K562 (cell line): ENCODE data around the gene SLC35A2. TPM values are rescaled to one million over a fixed set of nuclear protein-coding genes. Genes with fewer than 3 reads are reported as not detected.

Source experiments
- ATAC-seq: fragments of 200-7000 bp; cut with Tn5 transposase; 3 replicates; pipeline ENCODE4 v1.9.1; 2020; ENCODE audit warnings: moderate library complexity
- BruUV-seq: library from RNA; stranded (reverse); fragments of 400-500 nt; replicated peaks from 2 replicates; lab custom pipeline; 2021; lab: Mats Ljungman, UMichigan
- CTCF ChIA-PET: fragments of 300-600 bp; formaldehyde crosslinking; extraction: SDS; loops from one replicate; lab custom pipeline; 2021; ENCODE audit warnings: low intra/inter-chr PET ratio; lab: Yijun Ruan, JAX
- POLR2A ChIA-PET: fragments of 300-600, 350-650 bp; sonication (Branson Sonifier 250); formaldehyde crosslinking; extraction: SDS; loops from one replicate; lab custom pipeline; 2021; ENCODE audit warnings: antibody characterized with exemption, inconsistent platforms; lab: Yijun Ruan, JAX
- DNase-seq, 4 experiments: peaks; one replicate each; pipeline versions ENCODE4 v3.0.0 to v3.0.0-alpha.2; 2011 to 2018; ENCODE audit warnings: low spot score in 3 of 4, mixed read lengths in 3 of 4; ENCODE audit errors: extremely low read depth in 1 of 4
- FAIRE-seq: peaks from 2 replicates; lab custom pipeline; 2011; peaks lifted over from hg19 to GRCh38; lab: Jason Lieb, UNC
- H2AFZ ChIP-seq: 2 replicates; pipeline ENCODE4 v1.6.0; 2011; ENCODE audit warnings: low read depth, low read length, control low read depth, inconsistent platforms
- H3K27ac ChIP-seq: fragments of 200-600 bp; 3 replicates; pipeline ENCODE4 v1.8.0; 2011; ENCODE audit warnings: low read depth, mild to moderate bottlenecking, control low read depth, inconsistent platforms, low read length, moderate library complexity, mixed read lengths; ENCODE audit errors: extremely low read depth
- H3K27me3 ChIP-seq, 2 experiments: fragments of 300-600 bp in 1 of 2; 2 replicates in 1 of 2; 3 replicates in 1 of 2; pipeline versions ENCODE4 v1.6.0 to v1.8.0; 2011; ENCODE audit warnings: inconsistent platforms in 2 of 2, low read length in 2 of 2, mild to moderate bottlenecking in 1 of 2, mixed read lengths in 1 of 2, moderate library complexity in 1 of 2; ENCODE audit not compliant: control insufficient read depth in 2 of 2, insufficient read depth in 2 of 2
- H3K36me3 ChIP-seq: fragments of 300-600 bp; 3 replicates; pipeline ENCODE4 v1.8.0; 2011; ENCODE audit warnings: mild to moderate bottlenecking, low read length, inconsistent platforms; ENCODE audit not compliant: control insufficient read depth, insufficient read depth
- H3K4me1 ChIP-seq, 2 experiments: fragments of 200-600 bp in 1 of 2; replicated peaks in 1 of 2; 2 replicates in 1 of 2; 3 replicates in 1 of 2; pipeline versions ENCODE4 v1.5.1 to v1.8.0; 2011; ENCODE audit warnings: inconsistent platforms in 2 of 2, low read length in 2 of 2, mild to moderate bottlenecking in 1 of 2, mixed read lengths in 1 of 2, moderate library complexity in 1 of 2; ENCODE audit not compliant: control insufficient read depth in 2 of 2, insufficient read depth in 2 of 2
- H3K4me2 ChIP-seq: 2 replicates; pipeline ENCODE4 v1.6.1; 2011; ENCODE audit warnings: low read length, control low read depth, inconsistent platforms, mixed read lengths; ENCODE audit not compliant: insufficient read depth
- H3K4me3 ChIP-seq: fragments of 200-600 bp; sonication (generic), shearing (Covaris generic); 2 replicates; pipeline ENCODE4 v1.5.1; 2016; ENCODE audit warnings: control low read depth, inconsistent platforms
- H3K79me2 ChIP-seq: fragments of 200-600 bp; 3 replicates; pipeline ENCODE4 v1.8.0; 2011; ENCODE audit warnings: low read length, inconsistent platforms; ENCODE audit not compliant: control insufficient read depth, insufficient read depth
- H3K9ac ChIP-seq, 2 experiments: 2 replicates each; pipeline versions ENCODE4 v1.6.0 to v1.6.1; 2011; ENCODE audit warnings: low read depth in 2 of 2, low read length in 2 of 2, control low read depth in 1 of 2, inconsistent platforms in 1 of 2, mild to moderate bottlenecking in 1 of 2, mixed read lengths in 1 of 2; ENCODE audit not compliant: insufficient read depth in 1 of 2
- H3K9me1 ChIP-seq: one replicate; pipeline ENCODE4 v1.6.0; 2011; ENCODE audit warnings: inconsistent platforms, mild to moderate bottlenecking, low read length, moderate library complexity; ENCODE audit not compliant: control insufficient read depth, insufficient read depth
- H3K9me3 ChIP-seq: replicated peaks from 2 replicates; pipeline ENCODE4 v1.5.1; 2011; ENCODE audit warnings: low read depth, low read length, inconsistent platforms; ENCODE audit not compliant: control insufficient read depth, insufficient read depth
- H4K20me1 ChIP-seq: replicated peaks from 2 replicates; pipeline ENCODE4 v1.6.1; 2011; ENCODE audit warnings: low read length, inconsistent platforms, mixed read lengths; ENCODE audit not compliant: control insufficient read depth, insufficient read depth
- GMEB1 ChIP-seq: fragments of 250-450 bp; sonication (Bioruptor Pico); IDR thresholded peaks from 2 replicates; pipeline ENCODE4 v1.4.0; 2020; ENCODE audit warnings: mild to moderate bottlenecking
- KAT7 ChIP-seq: sonication (generic); formaldehyde crosslinking; IDR thresholded peaks from 2 replicates; pipeline ENCODE4 v1.8.0; 2022; ENCODE audit warnings: missing genetic modification reagents, mild to moderate bottlenecking, borderline replicate concordance
- KLF1 ChIP-seq: fragments of 450-650 bp; IDR thresholded peaks from 2 replicates; pipeline ENCODE4 v1.6.1; 2016; ENCODE audit warnings: missing genetic modification characterization, missing compliant biosample characterization
- TEAD4 ChIP-seq, 2 experiments: sonication (generic) in 1 of 2; formaldehyde crosslinking in 1 of 2; IDR thresholded peaks; 2 replicates each; pipeline versions ENCODE4 v1.6.1 to v1.8.0; 2012 to 2022; ENCODE audit warnings: borderline replicate concordance in 1 of 2, inconsistent platforms in 1 of 2, low read length in 1 of 2, mild to moderate bottlenecking in 1 of 2, missing genetic modification reagents in 1 of 2
- USF2 ChIP-seq: sonication (generic); formaldehyde crosslinking; IDR thresholded peaks from 2 replicates; pipeline ENCODE4 v1.5.0; 2020; ENCODE audit warnings: missing genetic modification reagents
- ZNF318 ChIP-seq, 2 experiments: fragments of 450-650 bp; IDR thresholded peaks; 2 replicates each; pipeline ENCODE4 v1.6.1; 2016; ENCODE audit warnings: mild to moderate bottlenecking in 2 of 2, borderline replicate concordance in 1 of 2, low read depth in 1 of 2, moderate library complexity in 1 of 2
- ZNF41 ChIP-seq: fragments of 250-450 bp; sonication (Bioruptor Pico); conservative IDR thresholded peaks from 2 replicates; pipeline ENCODE4 v1.4.0; 2020; ENCODE audit warnings: mild to moderate bottlenecking
- ZNF639 ChIP-seq, 2 experiments: fragments of 200-800 bp in 1 of 2; sonication (Bioruptor generic) in 1 of 2; sonication (generic) in 1 of 2; formaldehyde crosslinking in 1 of 2; IDR thresholded peaks in 1 of 2; conservative IDR thresholded peaks in 1 of 2; 2 replicates each; pipeline versions ENCODE4 v1.5.0 to v1.6.1; 2016 to 2020; ENCODE audit warnings: missing compliant biosample characterization in 1 of 2, missing genetic modification characterization in 1 of 2, missing genetic modification reagents in 1 of 2
- WGBS: fragments of 100-300 bp; shearing (Covaris generic); methylation state at CpG from one replicate; pipeline ENCODE4 v1.1.6; 2016; ENCODE audit warnings: low coverage, mixed read lengths; ENCODE audit not compliant: insufficient coverage; ENCODE audit errors: missing lambda C conversion rate; 5-methylcytosine and 5-hydroxymethylcytosine counted together
- in situ Hi-C: fragments of 300-500 bp; cut with MboI; formaldehyde crosslinking; loops from 4 replicates; pipeline ENCODE4 v1.15.0; 2018; ENCODE audit warnings: inconsistent platforms, mixed read lengths
- intact Hi-C: fragments of 100-400 bp; cut with micrococcal nuclease; formaldehyde crosslinking; loops from 2 replicates; pipeline ENCODE4 v1.14.2; 2022
- polyA plus RNA-seq, 8 experiments: library from polyadenylated mRNA; depleted of rRNA in 4 of 8; stranded (reverse) in 5 of 8; unstranded in 3 of 8; fragments of >200 nt; fragmentation: Nextera tagmentation in 2 of 8; fragmentation: Illumina TruSeq in 1 of 8; extraction: Ambion mirVana in 2 of 8; extraction: Trizol in 1 of 8; gene quantifications; 2 replicates each; pipeline versions ENCODE4 v1.2.1 to v1.2.3, GENCODE V29; 2011 to 2014; ENCODE audit warnings: inconsistent platforms in 1 of 8, missing spikeins in 1 of 8
- total RNA-seq, 7 experiments: library from RNA; depleted of rRNA in 6 of 7; stranded (reverse); fragments of >200 nt in 6 of 7; fragmentation: Illumina TruSeq in 2 of 7; extraction: Trizol in 2 of 7; gene quantifications; 2 replicates each; pipeline versions ENCODE4 v1.2.1 to v1.2.3, GENCODE V29; 2011 to 2021; ENCODE audit warnings: low replicate concordance in 1 of 7

Gene SLC35A2
- total and polyA plus RNA-seq, 9 of the 15 experiments (the other 6 are each of a cell fraction or from before 2014, with no cell fraction given), result 3.3 to 38.9 (median 20.0) TPM

GRCh38 chrX:48899078-48899410 is 12.4 kb downstream of the SLC35A2 start:
- no peaks in the 10 kb centered on the region for H3K9me3 ChIP-seq
- peaks cover 59% of the 10 kb centered on the region for H3K79me2 ChIP-seq
- no peak overlapping the region for H2AFZ ChIP-seq
- no peaks in the 10 kb centered on the region for H3K27me3 ChIP-seq
- intact Hi-C loops, result loop anchor here (5.0 kb wide), 5 partner anchors 37 to 252 kb away; partner anchors contain the start of genes GLOD5 and HDAC6
- H3K27ac ChIP-seq, result peak overlapping the region; percentile 43; the same call in 1 of the 3 replicates
- peaks cover 11 to 18% of the 10 kb centered on the region in 2 experiments; a peak in 4 of 5 replicates for H3K4me1 ChIP-seq
- peak overlapping the region; percentile 55 for H3K4me2 ChIP-seq
- no peaks in the 10 kb centered on the region for H3K9me1 ChIP-seq
- in situ Hi-C loops, result no loop called here
- CTCF ChIA-PET, result no interaction called here
- peaks cover 68% of the 10 kb centered on the region for H3K36me3 ChIP-seq
- BruUV-seq, result no TSS peak
- ATAC-seq, result no peak
- DNase-seq, result no peak
- peak overlapping the region; percentile 27; the same call in 1 of the 2 replicates for H3K4me3 ChIP-seq
- POLR2A ChIA-PET, result interaction anchor here (1.1 kb wide), 1 partner anchor 162 kb away, joined by 3 read pairs; no protein-coding TSS in a partner anchor
- no peak for FAIRE-seq
- H3K9ac ChIP-seq, result peak overlapping the region in 1 of 2 experiments; percentile 83; a peak in 2 of 4 replicates
- WGBS, result 16% methylated on average over 5 of the region's 8 CpGs
- H4K20me1 ChIP-seq, result peaks cover 7% of the 10 kb centered on the region
- TF ChIP-seq KLF1 (tag) (no peak), ZNF318 (IDR thresholded peaks at IDR 0.05; ENCODE audit: borderline replicate concordance in 1 of 2, low read depth in 1 of 2) (no peak), ZNF639 (CRISPR knock-in tag; conservative IDR thresholded peaks at IDR 0.05 in 1 of 2, IDR thresholded peaks at IDR 0.05 in 1 of 2) (no peak), TEAD4 (IDR thresholded peaks at IDR 0.05; ENCODE audit: low read length) (no peak), TEAD4 (CRISPR knock-in tag; IDR thresholded peaks at IDR 0.05; ENCODE audit: borderline replicate concordance) (no peak), KAT7 (CRISPR knock-in tag) (0 out of 2 replicates have a peak, but pooled peaks have one; percentile 8), USF2 (CRISPR knock-in tag) (0 out of 2 replicates have a peak, but pooled peaks have one; percentile 7), GMEB1 (CRISPR knock-in tag) (no peak), ZNF41 (CRISPR knock-in tag) (no peak)
